Tibial nerve (tissue), 4 donors: ENCODE measurements around the gene CCDC18.

ENCODE experiments used
- CTCF ChIP-seq, 5 experiments: fragments of 200-600 bp in 3 of 5; fragments of 450-650 bp in 2 of 5; sonication (generic) in 3 of 5; IDR thresholded peaks; one replicate each; pipeline ENCODE4 v1.5.1; 2016 to 2019; ENCODE audit warnings: antibody characterized with exemption in 5 of 5, mild to moderate bottlenecking in 3 of 5, moderate library complexity in 2 of 5
- EP300 ChIP-seq, 2 donors: sonication (generic); formaldehyde crosslinking; IDR thresholded peaks; one replicate each; pipeline ENCODE4 v1.6.1; 2017; ENCODE audit warnings: antibody characterized with exemption in 2 of 2, mild to moderate bottlenecking in 1 of 2

- TF ChIP-seq CTCF (IDR thresholded peaks at IDR 0.05) (no peak), EP300 (IDR thresholded peaks at IDR 0.05) (no peak)
These were observed 9.9 kb downstream of the CCDC18 start for GRCh38 chr1:93190432-93190831.
